GM18870 (cell line): Measurements from ENCODE around the gene NF1.

Experiments used
- ATAC-seq: cut with Tn5 transposase; IDR thresholded peaks from one replicate; pipeline ENCODE4 v1.9.1; 2021; ENCODE audit warnings: moderate library complexity; ENCODE audit not compliant: unreplicated experiment

The NF1 gene

GRCh38 chr17:31418773-31419350, 324.1 kb downstream of the NF1 start:
- no peak for ATAC-seq

GRCh38 chr17:31422443-31422842, 327.7 kb downstream of the NF1 start:
- no peak for ATAC-seq

- ATAC-seq: no peak
Observed at GRCh38 chr17:31424944-31425281, 330.1 kb downstream of the NF1 start.

- ATAC-seq: no peak
Observed at GRCh38 chr17:31425282-31426040, 330.7 kb downstream of the NF1 start.
